Measurements from ENCODE around the gene ITGBL1.

Gene ITGBL1

GRCh38 chr13:101612735-101613134 is 160.3 kb downstream of the ITGBL1 start:
- DNase-seq (ENCODE audit: extremely low read depth, insufficient read length), result no peak
- Histone ChIP-seq H3K4me3 (replicated peaks; ENCODE audit: low read depth, low read length) (no peak overlapping the region), H3K36me3 (ENCODE audit: control insufficient read depth, insufficient read depth, low read length) (no peaks in the 10 kb centered on the region), H3K27me3 (replicated peaks; ENCODE audit: control insufficient read depth, insufficient read depth, low read length) (no peaks in the 10 kb centered on the region)
- TF ChIP-seq CTCF (IDR thresholded peaks at IDR 0.05; ENCODE audit: insufficient read depth, low read length, poor library complexity, severe bottlenecking), result no peak

GRCh38 chr13:101614491-101614890 is 162.0 kb downstream of the ITGBL1 start:
- no peak for TF ChIP-seq CTCF (IDR thresholded peaks at IDR 0.05; ENCODE audit: insufficient read depth, low read length, poor library complexity, severe bottlenecking)
- Histone ChIP-seq H3K36me3 (ENCODE audit: control insufficient read depth, insufficient read depth, low read length) (no peaks in the 10 kb centered on the region), H3K4me3 (replicated peaks; ENCODE audit: low read depth, low read length) (no peak overlapping the region), H3K27me3 (replicated peaks; ENCODE audit: control insufficient read depth, insufficient read depth, low read length) (no peaks in the 10 kb centered on the region)
- DNase-seq (ENCODE audit: extremely low read depth, insufficient read length), result no peak

- no peaks in the 10 kb centered on the region for H3K27me3 ChIP-seq (replicated peaks; ENCODE audit: control insufficient read depth, insufficient read depth, low read length)
- DNase-seq (ENCODE audit: extremely low read depth, insufficient read length), result no peak
- H3K4me3 ChIP-seq (replicated peaks; ENCODE audit: low read depth, low read length), result no peak overlapping the region
- no peaks in the 10 kb centered on the region for H3K36me3 ChIP-seq (ENCODE audit: control insufficient read depth, insufficient read depth, low read length)
- TF ChIP-seq CTCF (IDR thresholded peaks at IDR 0.05; ENCODE audit: insufficient read depth, low read length, poor library complexity, severe bottlenecking), result no peak
These were observed 166.1 kb downstream of the ITGBL1 start for GRCh38 chr13:101618440-101619187.

- Histone ChIP-seq H3K27me3 (replicated peaks; ENCODE audit: control insufficient read depth, insufficient read depth, low read length) (no peaks in the 10 kb centered on the region), H3K4me3 (replicated peaks; ENCODE audit: low read depth, low read length) (no peak overlapping the region), H3K36me3 (ENCODE audit: control insufficient read depth, insufficient read depth, low read length) (no peaks in the 10 kb centered on the region)
- DNase-seq (ENCODE audit: extremely low read depth, insufficient read length), result no peak
- no peak for TF ChIP-seq CTCF (IDR thresholded peaks at IDR 0.05; ENCODE audit: insufficient read depth, low read length, poor library complexity, severe bottlenecking)
These were observed 168.6 kb downstream of the ITGBL1 start for GRCh38 chr13:101621099-101621498.

GRCh38 chr13:101623470-101624209 is 171.2 kb downstream of the ITGBL1 start:
- TF ChIP-seq CTCF (IDR thresholded peaks at IDR 0.05; ENCODE audit: insufficient read depth, low read length, poor library complexity, severe bottlenecking), result no peak
- Histone ChIP-seq H3K36me3 (ENCODE audit: control insufficient read depth, insufficient read depth, low read length) (no peaks in the 10 kb centered on the region), H3K4me3 (replicated peaks; ENCODE audit: low read depth, low read length) (no peak overlapping the region), H3K27me3 (replicated peaks; ENCODE audit: control insufficient read depth, insufficient read depth, low read length) (no peaks in the 10 kb centered on the region)
- DNase-seq (ENCODE audit: extremely low read depth, insufficient read length), result peak; percentile 1
